ENCODE measurements around the gene PWWP2A.

- TF ChIP-seq, protein P1, sequence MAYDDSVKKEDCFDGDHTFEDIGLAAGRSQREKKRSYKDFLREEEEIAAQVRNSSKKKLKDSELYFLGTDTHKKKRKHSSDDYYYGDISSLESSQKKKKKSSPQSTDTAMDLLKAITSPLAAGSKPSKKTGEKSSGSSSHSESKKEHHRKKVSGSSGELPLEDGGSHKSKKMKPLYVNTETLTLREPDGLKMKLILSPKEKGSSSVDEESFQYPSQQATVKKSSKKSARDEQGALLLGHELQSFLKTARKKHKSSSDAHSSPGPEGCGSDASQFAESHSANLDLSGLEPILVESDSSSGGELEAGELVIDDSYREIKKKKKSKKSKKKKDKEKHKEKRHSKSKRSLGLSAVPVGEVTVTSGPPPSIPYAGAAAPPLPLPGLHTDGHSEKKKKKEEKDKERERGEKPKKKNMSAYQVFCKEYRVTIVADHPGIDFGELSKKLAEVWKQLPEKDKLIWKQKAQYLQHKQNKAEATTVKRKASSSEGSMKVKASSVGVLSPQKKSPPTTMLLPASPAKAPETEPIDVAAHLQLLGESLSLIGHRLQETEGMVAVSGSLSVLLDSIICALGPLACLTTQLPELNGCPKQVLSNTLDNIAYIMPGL (CRISPR knock-in tag; IDR thresholded peaks at IDR 0.05): no peak
- TF ChIP-seq, protein P2, sequence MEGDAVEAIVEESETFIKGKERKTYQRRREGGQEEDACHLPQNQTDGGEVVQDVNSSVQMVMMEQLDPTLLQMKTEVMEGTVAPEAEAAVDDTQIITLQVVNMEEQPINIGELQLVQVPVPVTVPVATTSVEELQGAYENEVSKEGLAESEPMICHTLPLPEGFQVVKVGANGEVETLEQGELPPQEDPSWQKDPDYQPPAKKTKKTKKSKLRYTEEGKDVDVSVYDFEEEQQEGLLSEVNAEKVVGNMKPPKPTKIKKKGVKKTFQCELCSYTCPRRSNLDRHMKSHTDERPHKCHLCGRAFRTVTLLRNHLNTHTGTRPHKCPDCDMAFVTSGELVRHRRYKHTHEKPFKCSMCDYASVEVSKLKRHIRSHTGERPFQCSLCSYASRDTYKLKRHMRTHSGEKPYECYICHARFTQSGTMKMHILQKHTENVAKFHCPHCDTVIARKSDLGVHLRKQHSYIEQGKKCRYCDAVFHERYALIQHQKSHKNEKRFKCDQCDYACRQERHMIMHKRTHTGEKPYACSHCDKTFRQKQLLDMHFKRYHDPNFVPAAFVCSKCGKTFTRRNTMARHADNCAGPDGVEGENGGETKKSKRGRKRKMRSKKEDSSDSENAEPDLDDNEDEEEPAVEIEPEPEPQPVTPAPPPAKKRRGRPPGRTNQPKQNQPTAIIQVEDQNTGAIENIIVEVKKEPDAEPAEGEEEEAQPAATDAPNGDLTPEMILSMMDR (IDR thresholded peaks at IDR 0.05): no peak
- TF ChIP-seq NR2C2 (CRISPR knock-in tag; IDR thresholded peaks at IDR 0.05) (no peak), FOXJ3 (CRISPR knock-in tag; IDR thresholded peaks at IDR 0.05; ENCODE audit: borderline replicate concordance) (no peak), JUN (CRISPR knock-in tag; IDR thresholded peaks at IDR 0.05) (no peak), CREB1 (CRISPR knock-in tag; IDR thresholded peaks at IDR 0.05) (no peak), E2F4 (CRISPR knock-in tag; IDR thresholded peaks at IDR 0.05; ENCODE audit: borderline replicate concordance, low read depth) (no peak)
- TF ChIP-seq, protein P3, sequence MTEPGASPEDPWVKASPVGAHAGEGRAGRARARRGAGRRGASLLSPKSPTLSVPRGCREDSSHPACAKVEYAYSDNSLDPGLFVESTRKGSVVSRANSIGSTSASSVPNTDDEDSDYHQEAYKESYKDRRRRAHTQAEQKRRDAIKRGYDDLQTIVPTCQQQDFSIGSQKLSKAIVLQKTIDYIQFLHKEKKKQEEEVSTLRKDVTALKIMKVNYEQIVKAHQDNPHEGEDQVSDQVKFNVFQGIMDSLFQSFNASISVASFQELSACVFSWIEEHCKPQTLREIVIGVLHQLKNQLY (CRISPR knock-in tag; IDR thresholded peaks at IDR 0.05): no peak
- TF ChIP-seq, protein P4, sequence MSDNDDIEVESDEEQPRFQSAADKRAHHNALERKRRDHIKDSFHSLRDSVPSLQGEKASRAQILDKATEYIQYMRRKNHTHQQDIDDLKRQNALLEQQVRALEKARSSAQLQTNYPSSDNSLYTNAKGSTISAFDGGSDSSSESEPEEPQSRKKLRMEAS (CRISPR knock-in tag; IDR thresholded peaks at IDR 0.05): no peak
- TF ChIP-seq, protein P5, sequence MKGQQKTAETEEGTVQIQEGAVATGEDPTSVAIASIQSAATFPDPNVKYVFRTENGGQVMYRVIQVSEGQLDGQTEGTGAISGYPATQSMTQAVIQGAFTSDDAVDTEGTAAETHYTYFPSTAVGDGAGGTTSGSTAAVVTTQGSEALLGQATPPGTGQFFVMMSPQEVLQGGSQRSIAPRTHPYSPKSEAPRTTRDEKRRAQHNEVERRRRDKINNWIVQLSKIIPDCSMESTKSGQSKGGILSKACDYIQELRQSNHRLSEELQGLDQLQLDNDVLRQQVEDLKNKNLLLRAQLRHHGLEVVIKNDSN (CRISPR knock-in tag; IDR thresholded peaks at IDR 0.05): no peak
These were observed 47.8 kb upstream of the PWWP2A start for GRCh38 chr5:160166973-160167623.

Measured in WTC11 (cell line).